ENCODE data around the gene PRPF39.

DNA sequence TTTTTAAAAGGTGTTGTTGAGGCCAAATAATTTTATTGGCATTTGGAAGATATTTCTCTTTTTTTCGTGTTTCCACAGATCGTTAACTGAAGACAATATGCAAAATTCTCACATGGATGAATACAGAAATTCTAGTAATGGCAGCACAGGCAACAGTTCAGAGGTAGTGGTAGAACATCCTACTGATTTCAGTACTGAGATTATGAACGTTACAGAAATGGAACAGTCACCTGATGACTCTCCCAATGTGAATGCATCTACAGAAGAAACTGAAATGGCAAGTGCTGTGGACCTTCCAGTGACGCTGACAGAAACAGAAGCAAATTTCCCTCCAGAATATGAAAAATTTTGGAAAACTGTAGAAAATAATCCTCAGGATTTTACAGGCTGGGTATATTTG, 11.2 kb downstream of the PRPF39 start:
- TF ChIP-seq CTCF (IDR thresholded peaks at IDR 0.05 in 2 of 3, conservative IDR thresholded peaks at IDR 0.05 in 1 of 3; ENCODE audit: control insufficient read depth in 2 of 3, extremely low read depth in 1 of 3, insufficient read depth in 1 of 3, low read depth in 3 of 3, low read length in 3 of 3) = no peak
- no peak for TF ChIP-seq EED (IDR thresholded peaks at IDR 0.05; ENCODE audit: low read depth)
- no peak for TF ChIP-seq RAD21 (IDR thresholded peaks at IDR 0.05; ENCODE audit: insufficient read depth, low read depth, low read length)
- TF ChIP-seq ZNF274 (IDR thresholded peaks at IDR 0.05; ENCODE audit: insufficient read depth, insufficient read length) = no peak
- no peak for TF ChIP-seq EP300 (IDR thresholded peaks at IDR 0.05; ENCODE audit: borderline replicate concordance in 1 of 2, control insufficient read depth in 1 of 2, low read depth in 2 of 2, low read length in 2 of 2)
- no peak for TF ChIP-seq MXI1 (IDR thresholded peaks at IDR 0.05; ENCODE audit: low read depth, low read length)
- TF ChIP-seq EGR1 (IDR thresholded peaks at IDR 0.05; ENCODE audit: borderline replicate concordance in 1 of 2, low read depth in 2 of 2, low read length in 2 of 2) = no peak
